GM18909 (cell line): Measurements from ENCODE around the gene PCDHB12.
"Not testable (repeated sequence)": the region's sequence is repeated elsewhere in the genome, so short reads cannot be mapped to it uniquely, and the experiment has no call there.

ENCODE experiments used
- ATAC-seq: cut with Tn5 transposase; IDR thresholded peaks from one replicate; pipeline ENCODE4 v1.9.1; 2021; ENCODE audit warnings: mild to moderate bottlenecking; ENCODE audit not compliant: unreplicated experiment, poor library complexity

The PCDHB12 gene

DNA sequence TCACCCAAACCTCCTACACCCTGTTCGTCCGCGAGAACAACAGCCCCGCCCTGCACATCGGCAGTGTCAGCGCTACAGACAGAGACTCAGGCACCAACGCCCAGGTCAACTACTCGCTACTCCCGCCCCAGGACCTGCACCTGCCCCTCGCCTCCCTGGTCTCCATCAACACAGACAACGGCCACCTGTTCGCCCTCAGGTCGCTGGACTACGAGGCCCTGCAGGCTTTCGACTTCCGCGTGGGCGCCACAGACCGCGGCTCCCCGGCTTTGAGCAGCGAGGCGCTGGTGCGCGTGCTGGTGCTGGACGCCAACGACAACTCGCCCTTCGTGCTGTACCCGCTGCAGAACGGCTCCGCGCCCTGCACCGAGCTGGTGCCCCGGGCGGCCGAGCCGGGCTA is 7.4 kb upstream of the PCDHB12 start:
- ATAC-seq = not testable (repeated sequence)

DNA sequence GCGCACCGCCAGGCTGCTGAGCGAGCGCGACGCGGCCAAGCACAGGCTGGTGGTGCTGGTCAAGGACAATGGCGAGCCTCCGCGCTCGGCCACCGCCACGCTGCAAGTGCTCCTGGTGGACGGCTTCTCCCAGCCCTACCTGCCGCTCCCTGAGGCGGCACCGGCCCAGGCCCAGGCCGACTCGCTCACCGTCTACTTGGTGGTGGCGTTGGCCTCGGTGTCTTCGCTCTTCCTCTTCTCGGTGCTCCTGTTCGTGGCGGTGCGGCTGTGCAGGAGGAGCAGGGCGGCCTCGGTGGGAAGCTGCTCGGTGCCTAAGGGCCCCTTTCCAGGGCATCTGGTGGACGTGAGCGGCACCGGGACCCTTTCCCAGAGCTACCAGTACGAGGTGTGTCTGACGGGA is 6.9 kb upstream of the PCDHB12 start:
- not testable (repeated sequence) for ATAC-seq

DNA sequence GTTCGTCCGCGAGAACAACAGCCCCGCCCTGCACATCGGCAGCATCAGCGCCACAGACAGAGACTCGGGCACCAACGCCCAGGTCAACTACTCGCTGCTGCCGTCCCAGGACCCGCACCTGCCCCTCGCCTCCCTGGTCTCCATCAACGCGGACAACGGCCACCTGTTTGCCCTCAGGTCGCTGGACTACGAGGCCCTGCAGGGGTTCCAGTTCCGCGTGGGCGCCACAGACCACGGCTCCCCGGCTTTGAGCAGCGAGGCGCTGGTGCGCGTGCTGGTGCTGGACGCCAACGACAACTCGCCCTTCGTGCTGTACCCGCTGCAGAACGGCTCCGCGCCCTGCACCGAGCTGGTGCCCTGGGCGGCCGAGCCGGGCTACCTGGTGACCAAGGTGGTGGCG is 1.8 kb downstream of the PCDHB12 start:
- ATAC-seq = not testable (repeated sequence)

DNA sequence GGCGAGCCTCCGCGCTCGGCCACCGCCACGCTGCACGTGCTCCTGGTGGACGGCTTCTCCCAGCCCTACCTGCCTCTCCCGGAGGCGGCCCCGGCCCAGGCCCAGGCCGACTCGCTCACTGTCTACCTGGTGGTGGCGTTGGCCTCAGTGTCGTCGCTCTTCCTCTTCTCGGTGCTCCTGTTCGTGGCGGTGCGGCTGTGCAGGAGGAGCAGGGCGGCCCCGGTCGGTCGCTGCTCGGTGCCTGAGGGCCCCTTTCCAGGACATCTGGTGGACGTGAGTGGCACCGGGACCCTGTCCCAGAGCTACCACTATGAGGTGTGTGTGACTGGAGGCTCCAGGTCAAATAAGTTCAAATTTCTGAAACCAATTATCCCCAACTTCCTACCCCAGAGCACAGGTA is 2.3 kb downstream of the PCDHB12 start:
- not testable (repeated sequence) for ATAC-seq

DNA sequence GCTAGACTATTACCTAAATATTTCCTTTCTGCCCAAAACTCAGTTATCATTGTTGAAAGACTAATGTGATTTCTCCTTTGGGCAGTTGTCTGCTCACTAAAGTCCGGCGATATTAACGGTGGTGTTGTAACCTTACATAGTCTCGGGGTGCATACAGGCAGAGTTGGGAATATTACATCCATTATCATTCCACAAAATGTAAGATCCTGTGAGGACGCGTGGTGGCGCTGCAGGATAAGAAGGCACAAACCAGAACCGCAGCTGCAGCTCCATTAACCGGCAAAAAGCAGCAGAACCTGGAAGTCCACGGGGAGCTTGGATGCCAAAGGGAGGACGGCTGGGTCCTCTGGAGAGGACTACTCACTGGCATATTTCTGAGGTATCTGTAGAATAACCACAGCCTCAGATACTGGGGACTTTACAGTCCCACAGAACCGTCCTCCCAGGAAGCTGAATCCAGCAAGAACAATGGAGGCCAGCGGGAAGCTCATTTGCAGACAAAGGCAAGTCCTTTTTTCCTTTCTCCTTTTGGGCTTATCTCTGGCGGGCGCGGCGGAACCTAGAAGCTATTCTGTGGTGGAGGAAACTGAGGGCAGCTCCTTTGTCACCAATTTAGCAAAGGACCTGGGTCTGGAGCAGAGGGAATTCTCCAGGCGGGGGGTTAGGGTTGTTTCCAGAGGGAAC is 5.3 kb downstream of the PCDHB12 start, which contains the start of gene PCDHB13:
Gene PCDHB13 (plus strand): TSS at position 264 of the 684 bp plus-strand sequence. CDS start 205 bp downstream, at position 469.
- ATAC-seq = not testable (repeated sequence)

DNA sequence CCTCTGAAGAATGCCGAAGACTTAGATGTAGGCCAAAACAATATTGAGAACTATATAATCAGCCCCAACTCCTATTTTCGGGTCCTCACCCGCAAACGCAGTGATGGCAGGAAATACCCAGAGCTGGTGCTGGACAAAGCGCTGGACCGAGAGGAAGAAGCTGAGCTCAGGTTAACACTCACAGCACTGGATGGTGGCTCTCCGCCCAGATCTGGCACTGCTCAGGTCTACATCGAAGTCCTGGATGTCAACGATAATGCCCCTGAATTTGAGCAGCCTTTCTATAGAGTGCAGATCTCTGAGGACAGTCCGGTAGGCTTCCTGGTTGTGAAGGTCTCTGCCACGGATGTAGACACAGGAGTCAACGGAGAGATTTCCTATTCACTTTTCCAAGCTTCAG is 6.1 kb downstream of the PCDHB12 start:
- ATAC-seq = not testable (repeated sequence)

DNA sequence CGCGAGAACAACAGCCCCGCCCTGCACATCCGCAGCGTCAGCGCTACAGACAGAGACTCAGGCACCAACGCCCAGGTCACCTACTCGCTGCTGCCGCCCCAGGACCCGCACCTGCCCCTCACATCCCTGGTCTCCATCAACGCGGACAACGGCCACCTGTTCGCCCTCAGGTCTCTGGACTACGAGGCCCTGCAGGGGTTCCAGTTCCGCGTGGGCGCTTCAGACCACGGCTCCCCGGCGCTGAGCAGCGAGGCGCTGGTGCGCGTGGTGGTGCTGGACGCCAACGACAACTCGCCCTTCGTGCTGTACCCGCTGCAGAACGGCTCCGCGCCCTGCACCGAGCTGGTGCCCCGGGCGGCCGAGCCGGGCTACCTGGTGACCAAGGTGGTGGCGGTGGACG is 7.0 kb downstream of the PCDHB12 start:
- ATAC-seq = not testable (repeated sequence)

DNA sequence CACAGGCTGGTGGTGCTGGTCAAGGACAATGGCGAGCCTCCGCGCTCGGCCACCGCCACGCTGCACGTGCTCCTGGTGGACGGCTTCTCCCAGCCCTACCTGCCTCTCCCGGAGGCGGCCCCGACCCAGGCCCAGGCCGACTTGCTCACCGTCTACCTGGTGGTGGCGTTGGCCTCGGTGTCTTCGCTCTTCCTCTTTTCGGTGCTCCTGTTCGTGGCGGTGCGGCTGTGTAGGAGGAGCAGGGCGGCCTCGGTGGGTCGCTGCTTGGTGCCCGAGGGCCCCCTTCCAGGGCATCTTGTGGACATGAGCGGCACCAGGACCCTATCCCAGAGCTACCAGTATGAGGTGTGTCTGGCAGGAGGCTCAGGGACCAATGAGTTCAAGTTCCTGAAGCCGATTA is 7.5 kb downstream of the PCDHB12 start:
- not testable (repeated sequence) for ATAC-seq

DNA sequence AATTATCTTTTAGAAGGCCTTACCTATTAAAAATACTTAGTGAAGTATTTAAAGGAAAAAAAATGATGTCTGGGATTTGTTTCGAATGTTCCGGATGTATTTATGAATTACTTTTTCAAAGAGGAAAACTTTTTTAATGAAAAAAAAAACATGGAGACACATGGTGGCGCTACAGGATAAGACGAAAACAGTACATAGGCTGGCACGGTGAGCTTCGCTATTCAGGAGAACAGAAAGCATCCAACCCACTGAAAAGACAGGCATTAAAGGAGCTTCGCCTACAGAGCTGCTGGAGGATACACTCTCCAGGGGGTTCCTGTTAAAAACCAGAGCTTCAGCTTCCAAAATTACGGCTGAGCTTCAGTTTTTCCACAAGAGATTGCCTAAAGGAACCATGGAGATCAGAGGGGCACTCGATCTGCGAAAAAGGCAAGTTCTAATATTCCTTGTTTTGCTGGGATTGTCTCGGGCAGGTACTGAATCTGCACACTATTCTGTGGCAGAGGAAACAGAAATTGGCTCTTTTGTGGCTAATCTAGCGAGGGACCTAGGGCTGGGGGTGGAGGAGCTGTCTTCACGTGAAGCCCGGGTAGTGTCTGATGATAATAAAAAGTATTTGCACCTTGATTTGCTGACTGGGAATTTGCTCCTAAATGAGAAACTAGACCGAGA is 14.7 kb downstream of the PCDHB12 start, which contains the start of gene PCDHB14:
Gene PCDHB14 (plus strand): TSS at position 232 of the 672 bp plus-strand sequence. CDS start 163 bp downstream, at position 395.
- no peak for ATAC-seq

DNA sequence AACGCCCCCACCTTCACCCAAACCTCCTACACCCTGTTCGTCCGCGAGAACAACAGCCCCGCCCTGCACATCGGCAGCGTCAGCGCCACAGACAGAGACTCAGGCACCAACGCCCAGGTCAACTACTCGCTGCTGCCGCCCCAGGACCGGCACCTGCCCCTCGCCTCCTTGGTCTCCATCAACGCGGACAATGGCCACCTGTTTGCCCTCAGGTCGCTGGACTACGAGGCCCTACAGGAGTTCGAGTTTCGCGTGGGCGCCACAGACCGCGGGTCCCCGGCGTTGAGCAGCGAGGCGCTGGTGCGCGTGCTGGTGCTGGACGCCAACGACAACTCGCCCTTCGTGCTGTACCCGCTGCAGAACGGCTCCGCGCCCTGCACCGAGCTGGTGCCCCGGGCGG is 16.3 kb downstream of the PCDHB12 start:
- ATAC-seq = not testable (repeated sequence)

DNA sequence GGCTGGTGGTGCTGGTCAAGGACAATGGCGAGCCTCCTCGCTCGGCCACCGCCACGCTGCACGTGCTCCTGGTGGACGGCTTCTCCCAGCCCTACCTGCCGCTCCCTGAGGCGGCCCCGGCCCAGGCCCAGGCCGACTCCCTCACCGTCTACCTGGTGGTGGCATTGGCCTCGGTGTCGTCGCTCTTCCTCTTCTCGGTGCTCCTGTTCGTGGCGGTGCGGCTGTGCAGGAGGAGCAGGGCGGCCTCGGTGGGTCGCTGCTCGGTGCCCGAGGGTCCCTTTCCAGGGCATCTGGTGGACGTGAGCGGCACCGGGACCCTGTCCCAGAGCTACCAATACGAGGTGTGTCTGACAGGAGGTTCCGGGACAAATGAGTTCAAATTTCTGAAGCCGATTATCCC is 16.9 kb downstream of the PCDHB12 start:
- ATAC-seq = not testable (repeated sequence)

DNA sequence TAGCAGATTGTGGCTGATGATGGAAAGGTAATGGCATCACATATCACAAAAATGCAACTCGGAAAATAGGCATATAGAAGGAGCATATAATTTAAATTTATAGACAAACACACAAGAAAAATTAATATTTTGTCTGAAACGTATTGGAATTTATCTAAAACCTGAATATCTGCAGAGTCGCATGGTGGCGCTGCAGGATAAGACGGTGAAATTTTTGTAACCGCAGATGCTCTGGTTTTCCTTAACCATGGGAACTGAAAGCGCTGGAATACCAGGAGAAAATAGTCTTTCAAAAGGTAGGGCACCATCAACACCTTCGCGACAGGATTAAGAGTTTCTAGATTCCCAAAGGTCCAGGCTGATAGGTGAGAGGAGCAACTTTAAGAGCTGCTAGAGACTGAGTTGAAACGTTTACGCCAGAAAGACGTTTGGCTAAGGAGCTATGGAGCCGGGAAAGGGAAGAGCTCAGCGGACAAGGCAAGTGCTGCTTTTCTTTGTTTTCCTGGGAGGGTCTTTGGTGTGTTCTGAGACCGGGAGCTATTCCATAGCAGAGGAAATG is 25.7 kb downstream of the PCDHB12 start:
- ATAC-seq = no peak

DNA sequence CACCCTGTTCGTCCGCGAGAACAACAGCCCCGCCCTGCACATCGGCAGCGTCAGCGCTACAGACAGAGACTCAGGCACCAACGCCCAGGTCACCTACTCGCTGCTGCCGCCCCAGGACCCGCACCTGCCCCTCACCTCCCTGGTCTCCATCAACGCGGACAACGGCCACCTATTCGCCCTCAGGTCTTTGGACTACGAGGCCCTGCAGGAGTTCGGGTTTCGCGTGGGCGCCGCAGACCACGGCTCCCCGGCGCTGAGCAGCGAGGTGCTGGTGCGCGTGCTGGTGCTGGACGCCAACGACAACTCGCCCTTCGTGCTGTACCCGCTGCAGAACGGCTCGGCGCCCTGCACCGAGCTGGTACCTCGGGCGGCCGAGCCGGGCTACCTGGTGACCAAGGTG is 27.4 kb downstream of the PCDHB12 start:
- ATAC-seq = not testable (repeated sequence)

DNA sequence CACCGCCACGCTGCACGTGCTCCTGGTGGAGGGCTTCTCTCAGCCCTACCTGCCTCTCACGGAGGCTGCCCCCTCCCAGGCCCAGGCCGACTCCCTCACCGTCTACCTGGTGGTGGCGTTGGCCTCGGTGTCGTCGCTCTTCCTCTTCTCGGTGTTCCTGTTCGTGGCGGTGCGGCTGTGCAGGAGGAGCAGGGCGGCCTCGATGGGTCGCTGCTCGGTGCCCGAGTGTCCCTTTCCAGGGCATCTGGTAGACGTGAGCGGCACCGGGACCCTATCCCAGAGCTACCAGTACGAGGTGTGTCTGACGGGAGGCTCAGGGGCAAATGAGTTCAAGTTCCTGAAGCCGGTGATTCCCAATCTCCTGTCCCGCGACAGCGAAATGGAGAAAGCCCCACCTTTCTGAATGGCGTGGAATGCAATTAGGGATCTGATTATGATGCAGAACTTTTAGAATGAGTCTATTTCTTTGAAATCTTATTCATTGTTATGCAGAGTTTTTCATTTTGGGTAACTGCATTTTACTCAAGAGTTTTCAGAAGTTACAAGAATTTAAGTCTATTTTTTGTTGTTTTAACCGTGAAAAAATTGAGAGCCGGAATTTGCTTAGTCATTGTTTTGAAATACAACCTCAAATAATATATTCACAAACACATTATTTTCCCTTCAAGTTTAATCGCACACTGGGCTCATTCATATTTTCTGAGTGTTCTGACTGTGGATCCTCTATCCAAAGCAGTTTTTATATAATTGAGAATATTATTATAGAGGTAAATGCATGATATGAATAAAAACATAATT is 28.2 kb downstream of the PCDHB12 start:
- ATAC-seq = no peak

DNA sequence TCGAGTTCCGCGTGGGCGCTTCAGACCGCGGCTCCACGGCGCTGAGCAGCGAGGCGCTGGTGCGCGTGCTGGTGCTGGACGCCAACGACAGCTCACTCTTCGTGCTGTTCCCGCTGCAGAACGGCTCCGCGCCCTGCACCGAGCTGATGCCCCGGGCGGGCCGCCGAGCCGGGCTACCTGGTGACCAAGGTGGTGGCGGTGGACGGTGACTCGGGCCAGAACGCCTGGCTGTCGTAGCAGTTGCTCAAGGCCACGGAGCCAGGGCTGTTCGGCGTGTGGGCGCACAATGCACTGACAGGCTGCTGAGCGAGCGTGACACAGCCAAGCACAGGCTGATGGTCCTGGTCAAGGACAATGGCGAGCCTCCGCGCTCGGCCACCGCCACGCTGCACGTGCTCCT is 33.0 kb downstream of the PCDHB12 start:
- no peak for ATAC-seq

DNA sequence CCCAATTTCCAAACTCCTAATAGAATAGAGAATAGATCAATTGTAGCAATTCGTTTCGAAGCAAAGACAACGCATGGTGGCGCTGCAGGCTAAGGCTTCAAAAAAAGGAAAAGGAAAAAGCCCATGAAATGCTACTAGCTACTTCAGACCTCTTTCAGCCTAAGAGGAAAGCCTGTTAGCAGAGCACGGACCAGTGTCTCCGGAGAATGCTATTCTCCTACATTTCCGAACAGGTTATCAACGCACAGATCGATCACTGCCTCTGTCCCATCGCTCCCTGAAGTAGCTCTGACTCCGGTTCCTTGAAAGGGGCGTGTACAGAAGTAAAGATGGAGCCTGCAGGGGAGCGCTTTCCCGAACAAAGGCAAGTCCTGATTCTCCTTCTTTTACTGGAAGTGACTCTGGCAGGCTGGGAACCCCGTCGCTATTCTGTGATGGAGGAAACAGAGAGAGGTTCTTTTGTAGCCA is 36.8 kb downstream of the PCDHB12 start, which contains the start of gene PCDHB15:
Gene PCDHB15 (plus strand): TSS at position 146 of the 468 bp plus-strand sequence. CDS start 184 bp downstream, at position 330.
- no peak for ATAC-seq

DNA sequence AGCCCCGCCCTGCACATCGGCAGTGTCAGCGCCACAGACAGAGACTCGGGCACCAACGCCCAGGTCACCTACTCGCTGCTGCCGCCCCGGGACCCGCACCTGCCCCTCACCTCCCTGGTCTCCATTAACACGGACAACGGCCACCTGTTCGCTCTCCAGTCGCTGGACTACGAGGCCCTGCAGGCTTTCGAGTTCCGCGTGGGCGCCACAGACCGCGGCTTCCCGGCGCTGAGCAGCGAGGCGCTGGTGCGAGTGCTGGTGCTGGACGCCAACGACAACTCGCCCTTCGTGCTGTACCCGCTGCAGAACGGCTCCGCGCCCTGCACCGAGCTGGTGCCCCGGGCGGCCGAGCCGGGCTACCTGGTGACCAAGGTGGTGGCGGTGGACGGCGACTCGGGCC is 38.5 kb downstream of the PCDHB12 start:
- not testable (repeated sequence) for ATAC-seq

DNA sequence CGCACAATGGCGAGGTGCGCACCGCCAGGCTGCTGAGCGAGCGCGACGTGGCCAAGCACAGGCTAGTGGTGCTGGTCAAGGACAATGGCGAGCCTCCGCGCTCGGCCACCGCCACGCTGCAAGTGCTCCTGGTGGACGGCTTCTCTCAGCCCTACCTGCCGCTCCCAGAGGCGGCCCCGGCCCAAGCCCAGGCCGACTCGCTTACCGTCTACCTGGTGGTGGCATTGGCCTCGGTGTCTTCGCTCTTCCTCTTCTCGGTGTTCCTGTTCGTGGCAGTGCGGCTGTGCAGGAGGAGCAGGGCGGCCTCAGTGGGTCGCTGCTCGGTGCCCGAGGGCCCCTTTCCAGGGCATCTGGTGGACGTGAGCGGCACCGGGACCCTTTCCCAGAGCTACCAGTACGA is 38.9 kb downstream of the PCDHB12 start:
- not testable (repeated sequence) for ATAC-seq

DNA sequence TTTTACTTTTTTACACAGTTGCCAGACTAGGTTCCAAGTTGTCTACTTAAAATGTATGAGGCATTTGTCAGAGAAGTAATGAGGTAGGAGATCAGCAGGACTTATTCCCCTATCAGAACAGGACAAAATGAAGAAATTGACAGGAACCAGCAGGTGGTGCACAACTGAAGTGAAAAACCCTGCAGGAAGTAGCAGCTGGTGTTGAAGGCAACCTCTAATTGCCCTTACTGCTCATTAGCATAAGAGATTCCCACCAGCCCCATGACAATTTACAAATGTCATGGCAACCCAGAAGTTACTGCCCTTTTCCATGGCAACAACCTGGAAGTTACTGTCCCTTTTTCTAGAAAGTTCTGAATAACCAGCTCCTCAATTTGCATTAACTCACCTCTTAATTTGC is 42.1 kb downstream of the PCDHB12 start:
- no peak for ATAC-seq

DNA sequence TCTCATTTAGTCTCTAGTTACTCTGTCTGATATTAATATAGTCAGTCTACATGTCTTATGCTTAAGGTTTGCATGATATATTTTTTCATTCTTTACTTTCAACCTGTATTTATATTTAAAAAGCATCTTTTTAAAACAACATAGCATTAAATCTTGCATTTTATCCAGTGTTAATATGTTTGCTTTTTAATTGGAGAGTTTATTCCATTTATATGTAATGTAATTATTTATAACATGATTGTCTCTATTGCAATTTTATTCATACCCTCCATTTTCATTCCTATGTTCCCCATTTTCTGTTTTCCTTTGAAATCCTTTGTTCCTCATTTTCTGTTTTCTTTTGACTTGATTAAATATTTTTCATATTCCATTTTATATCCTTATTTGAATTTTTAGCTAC is 49.9 kb downstream of the PCDHB12 start:
- ATAC-seq = no peak
